Chondrocyte (in vitro differentiated cells): ENCODE measurements around the gene OR4D11. TPM values are rescaled to one million over a fixed set of nuclear protein-coding genes. Genes with fewer than 3 reads are reported as not detected.
"Not testable (repeated sequence)": the region's sequence is repeated elsewhere in the genome, so short reads cannot be mapped to it uniquely, and the experiment has no call there.

ENCODE experiments used
- DNase-seq: peaks from one replicate; pipeline ENCODE4 v3.0.0; 2021; ENCODE audit warnings: mixed read lengths, low spot score
- H3K27ac Mint-ChIP-seq: one replicate; pipeline ENCODE4 v1.8.0; 2021; ENCODE audit warnings: mild to moderate bottlenecking, moderate library complexity, mixed read lengths; ENCODE audit not compliant: unreplicated experiment
- H3K27me3 Mint-ChIP-seq: 2 replicates; pipeline ENCODE4 v1.8.0; 2021; ENCODE audit warnings: low read depth, mixed read lengths
- H3K36me3 Mint-ChIP-seq: 2 replicates; pipeline ENCODE4 v1.8.0; 2021; ENCODE audit warnings: low read depth, mixed read lengths
- H3K4me1 Mint-ChIP-seq: 2 replicates; pipeline ENCODE4 v1.8.0; 2021; ENCODE audit warnings: low read depth, mild to moderate bottlenecking, mixed read lengths
- H3K4me3 Mint-ChIP-seq: one replicate; pipeline ENCODE4 v1.8.0; 2021; ENCODE audit warnings: mild to moderate bottlenecking, moderate library complexity, mixed read lengths; ENCODE audit not compliant: unreplicated experiment
- H3K9me3 Mint-ChIP-seq: 2 replicates; pipeline ENCODE4 v1.8.0; 2021; ENCODE audit warnings: low read depth, mixed read lengths
- total RNA-seq: library from RNA; stranded (reverse); gene quantifications from 3 replicates; pipeline ENCODE4 v1.2.1, GENCODE V29; 2021
- TF ChIP-seq, protein P1 (sequence below): fragments of 200-600 bp; sonication (generic); IDR thresholded peaks from 2 replicates; pipeline ENCODE4 v1.5.0; 2021; ENCODE audit warnings: antibody characterized with exemption, mild to moderate bottlenecking, moderate library complexity

The OR4D11 gene
- total RNA-seq, 1 donor from 2014 or later, result not detected

- TF ChIP-seq, protein P1, sequence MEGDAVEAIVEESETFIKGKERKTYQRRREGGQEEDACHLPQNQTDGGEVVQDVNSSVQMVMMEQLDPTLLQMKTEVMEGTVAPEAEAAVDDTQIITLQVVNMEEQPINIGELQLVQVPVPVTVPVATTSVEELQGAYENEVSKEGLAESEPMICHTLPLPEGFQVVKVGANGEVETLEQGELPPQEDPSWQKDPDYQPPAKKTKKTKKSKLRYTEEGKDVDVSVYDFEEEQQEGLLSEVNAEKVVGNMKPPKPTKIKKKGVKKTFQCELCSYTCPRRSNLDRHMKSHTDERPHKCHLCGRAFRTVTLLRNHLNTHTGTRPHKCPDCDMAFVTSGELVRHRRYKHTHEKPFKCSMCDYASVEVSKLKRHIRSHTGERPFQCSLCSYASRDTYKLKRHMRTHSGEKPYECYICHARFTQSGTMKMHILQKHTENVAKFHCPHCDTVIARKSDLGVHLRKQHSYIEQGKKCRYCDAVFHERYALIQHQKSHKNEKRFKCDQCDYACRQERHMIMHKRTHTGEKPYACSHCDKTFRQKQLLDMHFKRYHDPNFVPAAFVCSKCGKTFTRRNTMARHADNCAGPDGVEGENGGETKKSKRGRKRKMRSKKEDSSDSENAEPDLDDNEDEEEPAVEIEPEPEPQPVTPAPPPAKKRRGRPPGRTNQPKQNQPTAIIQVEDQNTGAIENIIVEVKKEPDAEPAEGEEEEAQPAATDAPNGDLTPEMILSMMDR, result no peak
- H3K27ac Mint-ChIP-seq, result no peak overlapping the region
- H3K4me3 Mint-ChIP-seq, result no peak overlapping the region
- no peak for DNase-seq
- H3K27me3 Mint-ChIP-seq, result peaks cover 4% of the 10 kb centered on the region
- peaks cover 13% of the 10 kb centered on the region for H3K4me1 Mint-ChIP-seq
- no peaks in the 10 kb centered on the region for H3K9me3 Mint-ChIP-seq
- H3K36me3 Mint-ChIP-seq, result no peaks in the 10 kb centered on the region
Measured at GRCh38 chr11:59534676-59535075, 31.3 kb downstream of the OR4D11 start.

GRCh38 chr11:59542142-59542810 is 38.9 kb downstream of the OR4D11 start:
- H3K4me3 Mint-ChIP-seq, result no peak overlapping the region
- no peak for DNase-seq
- H3K4me1 Mint-ChIP-seq, result peaks cover 8% of the 10 kb centered on the region
- no peaks in the 10 kb centered on the region for H3K36me3 Mint-ChIP-seq
- no peaks in the 10 kb centered on the region for H3K27me3 Mint-ChIP-seq
- TF ChIP-seq, protein P1, result no peak
- H3K27ac Mint-ChIP-seq, result no peak overlapping the region
- H3K9me3 Mint-ChIP-seq, result no peaks in the 10 kb centered on the region

- not testable (repeated sequence) for H3K9me3 Mint-ChIP-seq, H3K36me3 Mint-ChIP-seq, DNase-seq, H3K27me3 Mint-ChIP-seq, H3K4me3 Mint-ChIP-seq, H3K27ac Mint-ChIP-seq, H3K4me1 Mint-ChIP-seq
Measured at GRCh38 chr11:59543713-59544112, 40.3 kb downstream of the OR4D11 start.

DNA sequence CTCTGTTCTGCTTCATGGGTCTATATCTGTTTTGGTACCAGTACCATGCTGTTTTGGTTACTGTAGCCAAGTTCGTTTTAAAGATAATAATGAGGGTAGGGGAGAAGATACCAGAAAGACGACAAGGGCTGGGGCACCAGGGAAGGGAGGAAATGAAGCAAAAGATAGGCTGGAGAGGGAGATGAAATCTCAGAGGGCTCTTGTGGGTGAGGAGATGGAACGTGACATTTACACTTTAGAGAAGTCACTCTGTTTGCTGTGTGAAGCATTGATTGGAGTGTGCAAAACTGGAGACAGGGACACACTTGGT is 41.4 kb downstream of the OR4D11 start:
- DNase-seq, result no peak
- TF ChIP-seq, protein P1, result no peak
- no peaks in the 10 kb centered on the region for H3K9me3 Mint-ChIP-seq
- H3K27ac Mint-ChIP-seq, result no peak overlapping the region
- H3K27me3 Mint-ChIP-seq, result no peaks in the 10 kb centered on the region
- H3K4me1 Mint-ChIP-seq, result peaks cover 10% of the 10 kb centered on the region
- no peaks in the 10 kb centered on the region for H3K36me3 Mint-ChIP-seq
- no peak overlapping the region for H3K4me3 Mint-ChIP-seq

DNA sequence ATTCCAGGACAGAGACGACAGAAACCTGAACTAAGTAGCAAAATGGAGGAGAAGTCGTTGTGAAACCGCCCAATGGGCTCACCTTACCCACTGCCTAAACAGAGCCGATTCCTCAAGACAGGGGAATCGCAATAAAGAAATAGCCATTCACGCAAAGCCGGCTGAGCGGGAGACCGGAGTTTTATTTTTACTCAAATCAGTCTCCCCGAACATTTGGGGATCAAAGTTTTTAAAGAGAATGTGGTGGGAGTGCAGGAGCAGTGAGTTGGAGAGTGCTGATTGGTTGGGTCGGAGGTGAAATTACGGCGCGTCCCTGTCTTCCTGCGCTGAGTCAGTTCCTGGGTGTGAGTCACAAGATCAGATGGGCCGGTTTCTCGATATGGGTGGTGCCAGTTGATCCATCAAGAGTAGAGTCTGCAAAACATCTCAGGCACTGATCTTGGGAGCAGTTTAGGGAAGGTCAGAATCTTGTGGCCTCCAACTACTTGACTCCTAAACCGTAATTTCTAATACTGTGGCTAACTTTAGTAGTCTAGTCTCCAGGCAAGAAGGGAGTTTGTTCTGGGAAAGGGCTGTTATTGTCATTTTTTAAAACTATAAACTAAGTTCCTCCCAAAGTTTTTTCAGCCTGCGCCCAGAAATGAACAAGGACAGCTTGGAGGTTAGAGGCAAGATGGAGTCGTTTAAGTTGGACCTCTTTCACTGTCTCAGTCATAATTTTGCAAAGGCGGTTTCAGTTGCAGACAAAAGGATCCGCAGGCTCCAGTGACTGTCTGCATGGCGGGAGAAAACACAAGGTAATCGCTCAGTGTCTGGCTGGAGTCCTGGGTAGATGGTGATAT is 42.0 kb downstream of the OR4D11 start:
- H3K27ac Mint-ChIP-seq, result no peak overlapping the region

GRCh38 chr11:59547605-59548308 is 44.4 kb downstream of the OR4D11 start:
- H3K4me3 Mint-ChIP-seq, H3K9me3 Mint-ChIP-seq, H3K36me3 Mint-ChIP-seq, DNase-seq, H3K27me3 Mint-ChIP-seq: not testable (repeated sequence)
- H3K4me1 Mint-ChIP-seq, result peaks cover 21% of the 10 kb centered on the region
- H3K27ac Mint-ChIP-seq, result peak overlapping the region; percentile 18

More for the DNA sequence above, 42.0 kb downstream of the OR4D11 start:
- H3K4me1 Mint-ChIP-seq, result peaks cover 10% of the 10 kb centered on the region
- no peak overlapping the region for H3K4me3 Mint-ChIP-seq
- DNase-seq, result no peak
- H3K27me3 Mint-ChIP-seq, result no peaks in the 10 kb centered on the region
- no peaks in the 10 kb centered on the region for H3K9me3 Mint-ChIP-seq
- TF ChIP-seq, protein P1, result no peak
- H3K36me3 Mint-ChIP-seq, result no peaks in the 10 kb centered on the region
